K562 (cell line): ENCODE results near the gene CMIP. TPM values are rescaled to one million over a fixed set of nuclear protein-coding genes. Genes with fewer than 3 reads are reported as not detected.

Source experiments
- ARID1B ChIP-seq: fragments of 450-650 bp; IDR thresholded peaks from 2 replicates; pipeline ENCODE4 v1.6.1; 2016; ENCODE audit warnings: antibody characterized with exemption, mild to moderate bottlenecking, inconsistent platforms
- DACH1 ChIP-seq: fragments of 450-650 bp; IDR thresholded peaks from 2 replicates; pipeline ENCODE4 v1.6.1; 2018; ENCODE audit not compliant: partially characterized antibody
- DDX20 ChIP-seq: fragments of 450-650 bp; IDR thresholded peaks from 2 replicates; pipeline ENCODE4 v1.6.1; 2016; ENCODE audit warnings: missing genetic modification characterization, low read depth, mild to moderate bottlenecking, missing compliant biosample characterization, moderate library complexity
- E4F1 ChIP-seq: fragments of 250-450 bp; sonication (Bioruptor Pico); IDR thresholded peaks from 2 replicates; pipeline ENCODE4 v1.5.0; 2021; ENCODE audit warnings: mild to moderate bottlenecking, borderline replicate concordance
- EWSR1 ChIP-seq: fragments of 450-650 bp; IDR thresholded peaks from 2 replicates; pipeline ENCODE4 v1.6.1; 2018; ENCODE audit warnings: borderline replicate concordance, mild to moderate bottlenecking, low read depth, moderate library complexity; ENCODE audit not compliant: partially characterized antibody
- FOXJ2 ChIP-seq: fragments of 200-800 bp; sonication (Bioruptor generic); IDR thresholded peaks from 2 replicates; pipeline ENCODE4 v1.6.1; 2016; ENCODE audit warnings: missing genetic modification characterization, missing compliant biosample characterization
- GATAD2A ChIP-seq: fragments of 450-650 bp; IDR thresholded peaks from 2 replicates; pipeline ENCODE4 v1.6.1; 2017
- ILF3 ChIP-seq: fragments of 450-650 bp; IDR thresholded peaks from 2 replicates; pipeline ENCODE4 v1.6.1; 2018; ENCODE audit warnings: antibody characterized with exemption, mild to moderate bottlenecking, moderate library complexity, borderline replicate concordance
- ILK ChIP-seq: fragments of 450-650 bp; IDR thresholded peaks from 2 replicates; pipeline ENCODE4 v1.6.1; 2016; ENCODE audit warnings: missing genetic modification characterization, low read depth, mild to moderate bottlenecking, missing compliant biosample characterization, moderate library complexity, borderline replicate concordance
- L3MBTL2 ChIP-seq: fragments of 450-650 bp; IDR thresholded peaks from 2 replicates; pipeline ENCODE4 v1.6.1; 2016; ENCODE audit warnings: mild to moderate bottlenecking, moderate library complexity
- MAFF ChIP-seq: IDR thresholded peaks from 2 replicates; pipeline ENCODE4 v1.6.1; 2012; ENCODE audit warnings: low read length, improper control_type of control experiment
- NEUROD1 ChIP-seq: fragments of 150-350 bp; IDR thresholded peaks from 2 replicates; pipeline ENCODE4 v1.6.1; 2014; ENCODE audit warnings: borderline replicate concordance, low read length, low read depth; ENCODE audit not compliant: partially characterized antibody
- PTBP1 ChIP-seq: fragments of 200-400 bp; formaldehyde crosslinking; IDR thresholded peaks from 2 replicates; pipeline ENCODE4 v1.6.1; 2017; ENCODE audit warnings: low read depth, low read length
- RBM22 ChIP-seq: fragments of 200-400 bp; formaldehyde crosslinking; IDR thresholded peaks from 2 replicates; pipeline ENCODE4 v1.6.1; 2018; ENCODE audit warnings: low read length, low read depth; ENCODE audit not compliant: poor library complexity, severe bottlenecking
- RCOR1 ChIP-seq, 2 experiments: IDR thresholded peaks; 2 replicates each; pipeline ENCODE4 v1.6.1; 2012; ENCODE audit warnings: low read depth in 2 of 2, low read length in 2 of 2, borderline replicate concordance in 1 of 2, improper control_type of control experiment in 1 of 2
- SMARCB1 ChIP-seq: IDR thresholded peaks from 2 replicates; pipeline ENCODE4 v1.6.1; 2011; ENCODE audit warnings: improper control_type of control experiment, low read depth; ENCODE audit not compliant: insufficient read length
- SUPT5H ChIP-seq: fragments of 450-650 bp; IDR thresholded peaks from 2 replicates; pipeline ENCODE4 v1.6.1; 2016
- WHSC1 ChIP-seq: IDR thresholded peaks from one replicate; pipeline ENCODE4 v1.6.1; 2012; ENCODE audit warnings: low read length, control low read depth, inconsistent platforms
- ZBTB49 ChIP-seq: sonication (generic); formaldehyde crosslinking; IDR thresholded peaks from 2 replicates; pipeline ENCODE4 v1.8.0; 2022; ENCODE audit warnings: missing genetic modification reagents, mild to moderate bottlenecking, borderline replicate concordance
- ZNF347 ChIP-seq: fragments of 450-650 bp; formaldehyde crosslinking; IDR thresholded peaks from 2 replicates; pipeline ENCODE4 v1.4.0; 2020; ENCODE audit warnings: low read depth, mild to moderate bottlenecking, moderate library complexity
- ZNF41 ChIP-seq: fragments of 250-450 bp; sonication (Bioruptor Pico); conservative IDR thresholded peaks from 2 replicates; pipeline ENCODE4 v1.4.0; 2020; ENCODE audit warnings: mild to moderate bottlenecking
- ZNF639 ChIP-seq, 2 experiments: fragments of 200-800 bp in 1 of 2; sonication (Bioruptor generic) in 1 of 2; sonication (generic) in 1 of 2; formaldehyde crosslinking in 1 of 2; IDR thresholded peaks in 1 of 2; conservative IDR thresholded peaks in 1 of 2; 2 replicates each; pipeline versions ENCODE4 v1.5.0 to v1.6.1; 2016 to 2020; ENCODE audit warnings: missing compliant biosample characterization in 1 of 2, missing genetic modification characterization in 1 of 2, missing genetic modification reagents in 1 of 2
- polyA plus RNA-seq, 8 experiments: library from polyadenylated mRNA; depleted of rRNA in 4 of 8; stranded (reverse) in 5 of 8; unstranded in 3 of 8; fragments of >200 nt; fragmentation: Nextera tagmentation in 2 of 8; fragmentation: Illumina TruSeq in 1 of 8; extraction: Ambion mirVana in 2 of 8; extraction: Trizol in 1 of 8; gene quantifications; 2 replicates each; pipeline versions ENCODE4 v1.2.1 to v1.2.3, GENCODE V29; 2011 to 2014; ENCODE audit warnings: inconsistent platforms in 1 of 8, missing spikeins in 1 of 8
- total RNA-seq, 7 experiments: library from RNA; depleted of rRNA in 6 of 7; stranded (reverse); fragments of >200 nt in 6 of 7; fragmentation: Illumina TruSeq in 2 of 7; extraction: Trizol in 2 of 7; gene quantifications; 2 replicates each; pipeline versions ENCODE4 v1.2.1 to v1.2.3, GENCODE V29; 2011 to 2021; ENCODE audit warnings: low replicate concordance in 1 of 7

The CMIP gene
- total and polyA plus RNA-seq, 9 of the 15 experiments (the other 6 are each of a cell fraction or from before 2014, with no cell fraction given) = 0.94 to 82.5 (median 10.3) TPM

- TF ChIP-seq ZNF639 (CRISPR knock-in tag; conservative IDR thresholded peaks at IDR 0.05 in 1 of 2, IDR thresholded peaks at IDR 0.05 in 1 of 2) (no peak; a peak in 1 of 4 replicates), ILF3 (no peak), RCOR1 (IDR thresholded peaks at IDR 0.05; ENCODE audit: borderline replicate concordance in 1 of 2, low read depth in 2 of 2, low read length in 2 of 2) (peak in 1 of 2 experiments; percentile 66; a peak in 2 of 4 replicates), ARID1B (peak; percentile 80), NEUROD1 (peak; percentile 41), RBM22 (no peak), E4F1 (CRISPR knock-in tag) (no peak), ZNF41 (CRISPR knock-in tag) (0 out of 2 replicates have a peak, but pooled peaks have one; percentile 47), ZBTB49 (CRISPR knock-in tag) (no peak), SMARCB1 (no peak), GATAD2A (no peak), PTBP1 (no peak), ILK (no peak), SUPT5H (no peak), L3MBTL2 (peak; percentile 80), ZNF347 (CRISPR knock-in tag) (no peak), MAFF (peak; percentile 71; the same call in 1 of the 2 replicates), FOXJ2 (tag) (no peak; the same call in 1 of the 2 replicates), EWSR1 (no peak), DDX20 (tag) (no peak), WHSC1 (no peak), DACH1 (peak; percentile 20)
Measured at GRCh38 chr16:81457326-81458133, 12.9 kb downstream of the CMIP start (continued).
